ENCODE results near the gene RFNG. TPM values are rescaled to one million over a fixed set of nuclear protein-coding genes. Genes with fewer than 3 reads are reported as not detected.

RFNG gene
- total and polyA plus RNA-seq, 2 of the 13 experiments (the other 11 are each of a cell fraction or from before 2014, with no cell fraction given), result 61.4 to 64.0 TPM

- TF ChIP-seq NFAT5 (CRISPR knock-in tag; IDR thresholded peaks at IDR 0.05), result 0 out of 2 replicates have a peak, but pooled peaks have one; percentile 22
- peak; percentile 67; the same call in 1 of the 2 replicates for TF ChIP-seq CAMTA2 (CRISPR knock-in tag; IDR thresholded peaks at IDR 0.05; ENCODE audit: borderline replicate concordance)
- TF ChIP-seq KLF15 (CRISPR knock-in tag; IDR thresholded peaks at IDR 0.05; ENCODE audit: borderline replicate concordance), result no peak
- TF ChIP-seq ZNF563 (CRISPR knock-in tag; IDR thresholded peaks at IDR 0.05), result peak; percentile 63; the same call in 1 of the 2 replicates
- TF ChIP-seq ZBTB38 (CRISPR knock-in tag; IDR thresholded peaks at IDR 0.05), result peak; percentile 94
- TF ChIP-seq ZNF230 (CRISPR knock-in tag; IDR thresholded peaks at IDR 0.05), result 0 out of 2 replicates have a peak, but pooled peaks have one; percentile 32
- peak; percentile 68; the same call in 1 of the 2 replicates for TF ChIP-seq IRF9 (CRISPR knock-in tag; IDR thresholded peaks at IDR 0.05; ENCODE audit: borderline replicate concordance)
- no peak for TF ChIP-seq SIX1 (CRISPR knock-in tag; IDR thresholded peaks at IDR 0.05; ENCODE audit: borderline replicate concordance)
- 0 out of 2 replicates have a peak, but pooled peaks have one; percentile 45 for TF ChIP-seq ZNF468 (CRISPR knock-in tag; IDR thresholded peaks at IDR 0.05)
- 0 out of 2 replicates have a peak, but pooled peaks have one; percentile 15 for TF ChIP-seq BCL6 (CRISPR knock-in tag; IDR thresholded peaks at IDR 0.05)
- TF ChIP-seq GPN1 (CRISPR knock-in tag; IDR thresholded peaks at IDR 0.05; ENCODE audit: borderline replicate concordance), result no peak
- TF ChIP-seq MTERF4 (CRISPR knock-in tag; IDR thresholded peaks at IDR 0.05), result 0 out of 2 replicates have a peak, but pooled peaks have one; percentile 56
- no peak for TF ChIP-seq NCOR1 (IDR thresholded peaks at IDR 0.05; ENCODE audit: borderline replicate concordance, low read length)
- TF ChIP-seq ZSCAN25 (CRISPR knock-in tag; IDR thresholded peaks at IDR 0.05), result peak; percentile 29; the same call in 1 of the 2 replicates
- 0 out of 2 replicates have a peak, but pooled peaks have one; percentile 7 for TF ChIP-seq TAF1 (CRISPR knock-in tag; IDR thresholded peaks at IDR 0.05)
- peak; percentile 82 for TF ChIP-seq ZNF687 (CRISPR knock-in tag; IDR thresholded peaks at IDR 0.05)
These were observed 610 bp downstream of the RFNG start (continued) for GRCh38 chr17:82050761-82051641.
